ENCODE measurements around the gene SFXN5. TPM values are rescaled to one million over a fixed set of nuclear protein-coding genes. Genes with fewer than 3 reads are reported as not detected.

The SFXN5 gene
- polyA plus RNA-seq, 5 donors: 13.7 to 17.6 (median 14.9) TPM

- DNase-seq: no peak
Measured at GRCh38 chr2:72994991-72995380, 76.5 kb downstream of the SFXN5 start.

GRCh38 chr2:72994282-72994990 lies 77.1 kb downstream of the SFXN5 start:
- no peak for DNase-seq

- no peak for DNase-seq
Measured at GRCh38 chr2:72993933-72994280, 77.6 kb downstream of the SFXN5 start.

- DNase-seq: peak; percentile 8 to 23
Measured at GRCh38 chr2:72993147-72993932, 78.2 kb downstream of the SFXN5 start.

- DNase-seq: no peak
Measured at GRCh38 chr2:72992734-72993102, 78.8 kb downstream of the SFXN5 start.

GRCh38 chr2:72991980-72992733 lies 79.4 kb downstream of the SFXN5 start:
- no peak for DNase-seq

GRCh38 chr2:72991439-72991725 lies 80.1 kb downstream of the SFXN5 start:
- DNase-seq: no peak

- DNase-seq: no peak
Measured at GRCh38 chr2:72990695-72991438, 80.6 kb downstream of the SFXN5 start.

GRCh38 chr2:72989770-72990556 lies 81.5 kb downstream of the SFXN5 start:
- no peak for DNase-seq

- DNase-seq: no peak
Measured at GRCh38 chr2:72988726-72989273, 82.7 kb downstream of the SFXN5 start.

GRCh38 chr2:72988041-72988440 lies 83.5 kb downstream of the SFXN5 start:
- DNase-seq: no peak

GRCh38 chr2:72985891-72986683 lies 85.4 kb downstream of the SFXN5 start:
- no peak for DNase-seq

GRCh38 chr2:72985136-72985535 lies 86.4 kb downstream of the SFXN5 start:
- no peak for DNase-seq

GRCh38 chr2:72984172-72984671 lies 87.3 kb downstream of the SFXN5 start:
- no peak for DNase-seq

- DNase-seq: no peak
Measured at GRCh38 chr2:72983500-72984161, 87.9 kb downstream of the SFXN5 start.

GRCh38 chr2:72982781-72983499 lies 88.6 kb downstream of the SFXN5 start:
- no peak for DNase-seq

- DNase-seq: no peak
Measured at GRCh38 chr2:72982219-72982618, 89.3 kb downstream of the SFXN5 start.

GRCh38 chr2:72981536-72981935 lies 90.0 kb downstream of the SFXN5 start:
- no peak for DNase-seq
